Hippocampal formation (tissue), 2 donors: Measurements from ENCODE around the gene NMUR1.
A peak's percentile ranks its signal among the peaks of the same experiment; 100 is the strongest.

Experiments
- DNase-seq, 2 donors: peaks; one replicate each; lab custom pipeline; 2025; lab: John Stamatoyannopoulos, UW

Gene NMUR1

DNA sequence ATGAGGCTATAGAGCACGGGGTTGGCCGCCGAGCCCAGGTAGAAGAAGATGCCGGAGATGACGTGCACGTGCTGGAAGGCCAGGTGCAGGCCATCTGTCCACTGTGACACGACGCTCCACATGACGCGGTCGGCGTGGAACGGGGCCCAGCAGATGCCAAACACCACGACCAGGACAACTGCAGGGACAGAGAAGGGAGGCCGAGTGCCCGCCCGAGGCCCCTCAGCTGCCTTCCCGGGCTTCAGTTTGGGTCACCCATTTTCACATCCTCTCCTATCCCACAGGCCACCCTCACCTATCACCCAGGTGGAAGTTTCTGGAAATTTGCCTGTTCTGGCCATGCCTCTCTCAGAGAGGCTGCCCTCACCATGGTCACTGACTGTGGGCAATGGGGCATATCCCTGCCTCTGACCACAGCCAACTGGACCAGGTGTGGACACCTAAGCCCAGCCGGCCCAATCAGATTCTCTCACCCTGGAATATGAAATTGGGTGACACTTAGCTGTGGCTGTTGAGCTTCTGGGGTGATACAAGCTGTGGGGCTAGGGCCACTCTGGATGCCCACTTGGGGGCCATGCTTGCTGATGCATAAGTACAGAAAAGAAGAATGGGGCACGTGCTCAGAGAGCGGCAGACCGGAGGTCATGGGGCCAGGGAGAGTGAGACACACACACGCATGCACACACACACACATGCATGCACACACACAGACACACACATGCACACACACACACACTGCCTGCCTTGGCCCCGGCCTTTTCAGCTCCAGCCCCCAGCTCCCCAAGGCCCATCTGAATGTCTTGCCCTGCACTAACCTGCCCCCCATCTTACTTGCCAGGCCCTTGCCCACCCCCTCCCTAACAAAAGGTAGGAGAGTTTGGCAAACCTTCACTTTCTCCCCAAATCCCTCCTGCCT lies 4.7 kb downstream of the NMUR1 start:
- no peak for DNase-seq

DNA sequence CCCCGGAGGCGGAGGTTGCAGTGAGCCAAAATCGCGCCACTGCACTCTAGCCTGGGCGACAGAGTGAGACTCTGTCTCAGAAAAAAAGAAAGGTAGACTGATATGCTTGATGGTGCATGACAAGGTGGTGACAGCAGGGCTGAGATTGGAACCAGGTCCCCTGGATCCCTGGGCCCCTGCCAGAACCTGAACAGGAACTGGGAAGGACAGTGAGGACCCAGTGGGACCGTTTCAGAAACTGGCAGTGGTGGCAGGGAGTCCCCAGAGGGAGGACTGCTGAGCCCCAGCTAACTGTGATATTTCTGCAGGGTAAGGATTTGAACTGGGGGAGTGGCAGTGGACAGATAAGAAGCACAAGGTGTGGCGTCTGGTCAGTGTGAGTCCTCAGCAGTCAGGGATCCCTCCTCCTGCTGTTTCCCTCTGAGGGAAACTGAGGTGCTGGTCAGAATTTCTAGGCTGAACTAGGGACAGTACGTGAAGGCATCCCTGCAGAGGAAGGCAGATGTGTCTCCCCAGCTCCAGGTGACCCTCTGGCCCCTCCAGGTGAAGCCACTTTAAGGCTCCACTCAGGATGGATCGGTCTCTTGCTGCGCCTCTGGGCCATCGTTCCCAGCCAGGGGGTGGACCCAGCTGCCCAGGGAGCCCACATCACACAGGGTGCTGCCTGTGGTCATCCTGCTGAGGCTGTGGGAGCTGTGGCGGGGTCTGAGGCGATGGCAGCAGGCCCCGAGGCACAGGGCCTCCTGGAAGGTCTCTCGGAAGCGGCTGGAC lies 5.6 kb downstream of the NMUR1 start:
- DNase-seq: no peak

DNA sequence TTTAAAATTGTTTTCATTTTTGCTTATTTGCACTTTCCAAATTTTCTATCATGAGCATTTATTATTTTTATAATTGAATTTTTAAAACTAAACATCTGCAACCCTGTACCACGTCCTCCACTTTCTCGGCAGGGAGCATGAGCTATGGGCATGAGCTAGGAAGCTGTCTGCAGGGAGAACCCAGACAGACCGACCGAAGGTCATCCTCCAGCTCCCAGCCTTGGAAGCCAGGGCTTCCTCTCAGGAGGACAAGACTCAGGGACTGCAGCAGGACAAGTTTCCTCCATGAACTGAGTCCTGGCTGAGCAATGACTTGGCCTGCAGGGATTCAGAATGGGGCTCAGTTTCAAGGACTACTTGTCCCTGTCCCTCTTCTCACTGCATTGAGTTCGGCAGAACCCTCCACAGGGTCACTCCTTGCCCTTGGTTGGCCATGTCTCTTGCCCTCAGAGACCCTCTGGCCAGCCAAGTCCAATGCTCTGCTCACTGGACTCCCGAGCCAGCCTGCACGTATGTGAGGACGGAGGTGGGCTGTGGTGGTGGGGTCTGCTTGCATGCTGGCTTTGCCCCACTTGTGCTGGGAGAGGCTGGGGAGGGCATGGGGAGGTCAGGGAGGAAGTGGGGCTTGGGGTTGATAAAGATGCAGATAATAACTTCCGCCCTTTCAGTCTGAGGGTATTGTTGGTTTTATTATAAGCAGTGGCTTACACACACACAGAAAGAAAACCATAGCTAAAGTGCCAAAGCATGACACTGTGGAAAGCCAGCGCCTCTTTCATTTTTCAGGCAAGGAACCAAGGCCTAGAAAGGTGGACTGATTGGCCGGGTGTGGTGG lies 6.6 kb downstream of the NMUR1 start:
- no peak for DNase-seq

DNA sequence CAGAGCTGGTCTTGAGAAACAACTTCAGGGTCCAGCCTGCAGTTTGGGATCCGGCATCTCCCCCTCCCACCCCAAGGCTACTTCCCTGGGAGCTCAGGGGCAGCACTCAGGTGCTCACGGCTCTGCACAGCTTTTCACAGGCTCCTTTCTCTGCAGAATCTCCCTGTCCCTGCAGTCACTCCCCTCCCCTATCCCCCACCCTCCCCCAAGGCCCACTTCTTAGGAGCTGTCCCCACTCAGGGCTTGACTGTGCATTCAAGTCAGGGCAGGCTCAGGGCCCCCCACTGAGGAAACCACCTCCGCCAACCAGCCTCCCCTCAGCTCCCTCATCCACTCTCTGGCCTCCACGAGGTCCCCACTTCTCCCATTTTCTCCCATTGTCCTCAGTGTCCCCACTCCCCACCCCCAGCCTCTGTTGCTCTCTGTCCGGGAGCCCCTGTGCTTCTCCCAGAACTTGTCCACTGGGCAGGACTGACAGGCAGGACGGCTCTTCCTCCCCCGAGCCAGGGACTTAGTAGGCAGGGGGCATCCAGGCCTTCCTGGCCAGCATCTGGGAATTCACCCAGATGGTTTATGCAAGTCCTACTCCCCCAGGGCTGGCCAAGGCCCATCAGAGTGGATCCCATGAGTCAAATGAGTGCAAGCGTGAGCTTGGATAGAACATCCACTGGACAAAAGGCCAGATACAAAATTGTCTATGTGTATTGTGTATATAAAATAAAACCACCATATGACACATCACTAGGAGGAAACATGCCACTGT lies 7.6 kb downstream of the NMUR1 start:
- no peak for DNase-seq

DNA sequence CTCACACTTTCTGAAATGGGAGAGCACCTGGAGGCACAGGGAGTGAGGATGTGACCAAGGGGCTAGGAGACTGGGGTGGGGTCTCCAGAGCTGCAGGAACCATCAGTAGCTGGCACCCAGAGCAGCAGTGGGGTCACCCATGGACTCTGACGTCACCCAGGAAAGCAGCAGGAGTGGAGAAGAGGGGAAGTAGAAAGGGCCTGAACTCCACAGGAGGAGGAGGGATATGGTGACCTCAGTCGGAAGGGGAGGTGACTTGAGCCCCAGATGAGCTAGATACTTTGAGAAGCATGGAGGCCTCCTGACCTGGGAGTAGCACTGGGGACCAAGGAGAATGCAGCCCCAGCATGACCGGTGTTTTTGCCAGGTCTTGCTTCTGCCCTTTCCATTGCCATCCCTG lies 8.8 kb downstream of the NMUR1 start:
- DNase-seq: no peak

DNA sequence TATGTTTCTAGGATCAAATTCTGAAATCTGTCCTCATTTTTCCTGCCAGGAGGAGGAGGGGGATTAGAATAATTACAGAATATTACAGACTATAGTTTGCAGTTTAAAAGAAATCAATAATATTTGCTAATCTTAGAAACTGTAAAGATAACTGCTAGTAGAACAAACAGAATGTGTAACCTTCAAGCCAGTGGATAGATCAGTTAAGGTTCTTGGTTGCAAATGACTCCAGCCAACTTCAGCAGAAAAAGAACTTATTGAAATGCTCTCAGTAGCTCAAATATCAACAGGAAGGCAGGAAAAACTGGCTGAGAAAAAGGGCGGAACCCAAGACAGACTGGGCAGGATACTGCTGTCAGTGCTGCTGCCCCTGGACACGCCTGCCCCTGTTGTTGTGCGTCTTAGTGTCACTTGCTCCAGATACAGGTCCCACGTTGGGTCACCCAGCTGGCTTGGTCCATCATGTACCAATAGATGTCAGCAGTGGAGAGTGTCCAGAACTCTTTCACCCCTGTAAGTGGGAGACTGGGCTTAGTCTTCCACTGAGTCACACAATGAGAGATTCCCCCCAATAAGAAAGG lies 10.2 kb downstream of the NMUR1 start:
- no peak for DNase-seq

DNA sequence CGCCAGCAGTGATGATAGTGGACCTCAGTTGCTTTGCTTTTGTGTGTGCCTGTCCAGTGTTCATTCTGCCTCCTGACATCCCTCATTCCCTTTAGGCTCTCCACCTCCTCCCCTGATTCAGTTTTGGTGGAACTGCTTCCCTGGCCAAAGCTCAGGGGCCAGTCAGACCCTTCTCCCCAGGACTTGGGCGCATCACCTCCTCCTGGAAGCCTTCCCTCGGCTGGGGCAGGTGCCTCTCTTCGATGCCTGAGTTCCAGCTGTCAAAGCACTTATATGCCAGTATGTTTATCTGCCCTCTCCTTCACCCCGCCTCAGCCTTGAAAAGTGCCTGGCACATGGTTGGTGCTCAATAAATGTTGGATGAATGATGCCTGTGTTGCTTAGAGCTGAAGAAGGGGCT lies 11.5 kb downstream of the NMUR1 start:
- no peak for DNase-seq

DNA sequence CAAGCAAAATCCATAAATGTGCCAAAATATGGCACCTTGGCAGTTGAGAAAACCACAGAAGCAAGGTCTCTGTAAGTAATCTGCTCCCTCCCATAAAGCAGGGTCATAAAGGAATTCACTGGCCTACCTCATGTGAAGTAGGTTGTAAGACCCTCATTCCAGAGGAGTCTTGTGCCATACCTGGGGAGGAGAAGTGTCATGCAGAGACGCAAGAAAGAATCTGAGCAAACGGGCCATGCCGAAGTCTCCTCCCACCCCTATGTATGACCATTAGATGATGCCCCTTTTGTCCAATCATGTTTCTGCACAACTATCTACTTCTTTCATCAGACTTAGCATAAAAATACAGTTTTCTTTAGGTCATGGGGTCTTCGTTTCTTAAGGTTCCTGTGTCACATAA lies 14.6 kb downstream of the NMUR1 start:
- no peak for DNase-seq

DNA sequence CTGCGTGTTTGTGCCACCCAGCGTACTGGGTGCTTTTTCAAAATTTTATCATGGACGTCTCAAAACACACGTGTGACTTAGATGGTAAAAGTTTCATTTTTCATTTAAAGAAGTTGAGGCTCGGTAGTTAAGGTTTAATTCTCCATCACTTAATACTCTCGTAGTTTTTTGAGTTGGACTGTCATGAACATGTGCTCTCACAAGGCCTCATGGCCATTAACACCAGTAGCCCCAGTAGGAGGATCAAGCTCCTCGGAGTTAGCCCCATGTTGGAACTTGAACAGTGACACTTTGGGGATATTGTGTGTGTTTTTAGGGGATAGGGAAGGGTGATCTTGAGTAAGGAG lies 15.3 kb downstream of the NMUR1 start:
- no peak for DNase-seq

DNA sequence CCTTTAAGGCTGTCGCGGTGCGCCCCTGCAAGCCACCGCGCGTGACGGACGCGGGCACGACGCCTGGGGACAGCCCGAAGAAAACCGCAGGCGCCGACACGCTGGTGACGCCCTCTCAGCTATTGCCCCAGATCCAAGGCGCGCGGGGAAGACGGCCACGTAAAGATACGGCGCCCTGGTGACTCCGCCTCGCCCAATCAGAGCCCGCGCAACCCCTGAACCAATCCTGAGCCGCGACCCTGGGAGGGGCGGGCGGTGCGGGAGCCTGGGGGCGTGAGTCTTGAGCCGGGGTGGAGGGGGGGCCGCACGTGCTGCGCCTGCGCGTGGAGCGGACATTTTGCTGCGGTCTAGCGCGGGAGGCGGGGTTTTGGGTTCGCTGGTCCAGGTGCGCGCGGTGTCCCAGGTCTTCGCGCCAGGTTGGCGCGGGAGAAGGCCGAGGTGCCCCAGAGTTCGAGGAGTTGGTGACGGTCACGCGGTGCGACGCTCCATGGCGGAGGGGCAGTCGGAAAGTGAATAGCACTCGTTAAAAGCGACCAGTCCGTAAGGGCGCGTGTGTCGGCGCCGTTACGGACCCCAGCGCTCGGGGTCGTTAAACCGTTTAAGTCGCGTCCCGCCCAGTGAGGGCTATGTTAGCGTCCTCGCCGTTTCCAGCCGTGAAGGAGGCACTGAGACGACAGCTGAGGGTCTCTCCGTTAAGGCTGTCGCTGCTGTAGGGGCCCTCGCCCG lies 15.9 kb downstream of the NMUR1 start:
- peak; percentile 94 to 97 for DNase-seq

DNA sequence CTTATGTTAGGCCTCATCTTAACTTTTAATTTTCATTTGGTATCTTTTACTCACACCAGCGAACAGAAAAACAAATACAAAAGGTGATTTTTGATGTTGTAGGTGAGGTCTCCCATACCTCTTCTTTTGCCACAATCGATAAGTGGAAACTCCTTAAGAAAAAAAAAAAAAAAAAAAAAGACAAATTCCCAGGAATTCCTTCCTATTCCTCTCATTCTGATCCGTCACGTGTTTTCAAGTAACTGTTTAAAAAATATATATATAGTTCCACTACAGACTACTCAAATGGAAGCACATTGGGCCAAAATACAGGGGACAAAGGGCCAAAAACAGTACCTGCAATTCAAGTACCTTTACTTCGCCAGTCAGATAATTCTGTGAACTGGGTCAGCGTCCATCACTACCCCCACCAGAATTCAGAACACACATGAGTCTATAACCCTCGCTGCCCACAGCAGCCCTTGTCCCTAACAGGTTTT lies 16.5 kb downstream of the NMUR1 start:
- DNase-seq: no peak

DNA sequence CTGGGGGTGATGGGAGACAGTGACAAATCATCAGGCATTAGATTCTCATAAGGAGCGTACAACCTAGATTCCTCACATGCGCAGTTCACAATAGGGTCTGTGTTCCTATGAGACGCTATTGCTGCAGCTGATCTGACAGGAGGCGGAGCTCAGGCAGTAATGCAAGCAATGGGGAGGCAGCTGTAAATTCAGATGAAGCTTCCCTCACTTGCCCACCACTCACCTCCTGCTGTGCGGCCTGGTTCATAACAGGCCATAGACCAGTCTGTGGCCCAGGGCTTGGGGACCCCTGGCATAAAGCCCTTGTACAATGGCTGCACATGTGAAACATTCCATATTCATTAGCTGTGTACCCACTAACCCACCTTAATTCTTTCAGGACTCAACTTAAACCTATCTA lies 18.0 kb downstream of the NMUR1 start:
- DNase-seq: peak in 1 of 2 donors; percentile 46

DNA sequence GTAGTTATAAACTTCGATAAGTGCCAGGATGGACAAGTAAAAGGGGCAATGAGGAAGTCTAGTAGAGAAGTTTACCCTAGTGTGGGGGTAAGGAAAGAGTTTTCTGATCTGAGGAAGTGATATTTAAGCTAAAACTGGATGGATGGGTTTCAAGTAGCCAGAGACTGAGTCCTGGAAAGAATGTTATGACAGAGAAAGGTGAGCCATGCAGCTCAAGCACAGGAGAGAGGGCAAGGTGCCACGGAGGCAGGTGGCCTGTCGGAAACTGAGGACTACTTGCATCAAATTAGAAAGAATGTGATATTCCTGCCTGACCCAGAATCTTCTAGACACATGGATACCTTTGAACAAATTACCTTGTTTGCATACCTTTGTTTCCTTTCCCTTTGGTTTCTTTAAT lies 26.5 kb downstream of the NMUR1 start:
- DNase-seq: no peak

DNA sequence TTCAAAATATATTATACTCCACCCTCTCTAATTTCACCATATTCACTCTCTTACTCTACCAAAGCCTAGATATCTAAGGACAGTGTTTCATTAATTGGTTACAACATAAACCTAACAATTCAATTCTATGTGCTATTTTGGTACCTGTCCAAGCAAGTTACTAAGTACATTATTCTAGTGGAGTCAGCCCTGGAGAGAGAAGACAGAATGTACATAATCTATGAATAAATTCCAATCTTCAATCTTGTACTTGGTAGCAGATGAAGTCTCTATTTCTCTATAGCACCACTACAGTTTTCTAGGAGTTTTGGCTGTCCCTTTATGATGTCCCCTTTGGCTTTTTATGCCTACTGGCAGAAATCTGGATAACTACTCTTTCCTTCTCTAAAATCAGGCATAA lies 27.6 kb downstream of the NMUR1 start:
- DNase-seq: no peak

DNA sequence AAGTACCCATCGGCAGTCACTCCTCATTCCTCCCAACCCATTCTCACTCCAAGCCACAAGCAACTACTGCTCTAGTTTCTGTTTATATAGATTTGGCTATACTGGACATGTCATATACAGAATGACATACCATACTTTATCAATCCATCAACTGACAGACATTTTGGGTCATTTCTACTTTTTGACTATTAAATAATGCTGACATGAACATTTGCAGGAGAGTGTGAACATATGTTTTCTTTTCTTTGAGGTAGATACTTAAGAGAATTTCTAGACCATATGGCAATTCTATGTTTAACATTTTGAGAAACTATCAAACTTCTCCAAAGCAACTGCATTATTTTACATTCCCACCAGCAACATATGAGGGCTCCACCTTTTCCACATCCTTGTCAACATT lies 32.6 kb downstream of the NMUR1 start:
- DNase-seq: no peak

DNA sequence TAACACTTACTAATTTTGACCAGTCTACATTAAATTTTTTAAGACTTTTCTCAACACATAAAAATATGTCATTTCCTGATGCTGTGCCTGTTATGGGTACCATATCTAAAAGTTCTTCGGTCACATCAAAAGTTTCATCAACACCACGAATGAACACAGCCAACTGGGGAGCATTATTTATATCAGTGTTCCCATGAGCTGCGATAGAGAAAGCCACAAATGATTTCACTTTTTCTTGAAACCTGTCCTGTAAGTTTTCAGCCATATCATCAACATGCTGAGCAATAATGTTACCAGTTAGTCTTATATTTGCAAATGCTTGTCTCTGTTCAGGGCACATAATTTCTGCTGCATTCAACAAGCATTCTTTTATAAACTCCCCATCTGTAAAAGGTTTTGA lies 35.6 kb downstream of the NMUR1 start:
- DNase-seq: no peak

DNA sequence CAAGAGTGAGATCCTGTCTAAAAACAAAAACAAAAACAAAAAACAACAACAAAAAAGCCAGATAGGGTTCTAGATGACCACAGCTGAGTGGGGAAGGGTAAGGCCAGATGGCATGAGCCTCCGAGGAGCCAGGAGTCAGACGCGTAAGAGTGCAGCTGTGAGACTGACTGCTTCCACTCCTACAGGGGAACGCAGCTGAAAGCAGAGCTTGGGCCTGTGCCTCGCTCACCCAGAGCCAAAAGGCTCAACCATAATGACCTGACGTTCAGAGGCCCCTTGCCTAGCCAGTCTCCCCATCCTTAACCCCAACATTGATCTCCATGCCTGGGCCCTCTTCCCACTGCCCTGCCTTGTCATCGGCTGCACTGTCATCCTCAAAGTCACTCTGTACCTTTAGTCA lies 39.4 kb downstream of the NMUR1 start:
- no peak for DNase-seq

DNA sequence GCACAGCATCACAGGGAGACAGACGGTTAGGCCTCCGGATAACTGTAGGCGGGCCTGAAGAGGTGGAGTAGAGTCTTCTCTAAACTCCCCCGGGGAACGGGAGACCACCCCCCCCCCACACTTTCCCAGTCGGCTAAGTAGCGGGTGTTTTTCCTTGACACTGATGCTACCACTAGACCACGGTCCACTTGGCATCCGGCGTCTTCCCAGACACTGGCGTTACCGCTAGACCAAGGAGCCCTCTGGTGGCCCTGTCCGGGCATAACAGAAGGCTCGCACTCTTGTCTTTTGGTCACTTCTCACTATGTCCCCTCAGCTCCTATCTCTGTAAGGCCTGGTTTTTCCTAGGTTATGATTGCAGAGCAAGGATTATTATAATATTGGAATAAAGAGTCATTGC lies 40.3 kb downstream of the NMUR1 start:
- no peak for DNase-seq

DNA sequence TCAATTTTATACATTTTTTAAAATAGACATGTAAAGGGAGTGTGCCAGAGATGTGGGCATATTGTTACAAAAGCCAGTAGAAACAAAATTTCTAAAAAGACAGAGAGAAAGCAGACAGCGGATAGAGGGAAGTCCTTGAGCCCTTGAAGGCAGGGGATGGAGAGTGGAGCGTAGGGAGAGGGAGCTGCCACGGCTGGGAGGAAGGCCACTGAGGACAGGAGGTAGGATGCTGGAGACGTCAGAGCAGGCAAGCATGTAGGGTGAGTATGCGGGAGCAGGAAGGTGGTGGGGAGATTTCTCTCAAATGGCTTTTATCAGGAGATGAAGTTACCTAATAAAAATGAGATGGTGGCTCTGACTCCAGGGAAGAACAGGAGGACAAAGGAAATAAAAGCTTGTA lies 41.9 kb downstream of the NMUR1 start:
- no peak for DNase-seq

DNA sequence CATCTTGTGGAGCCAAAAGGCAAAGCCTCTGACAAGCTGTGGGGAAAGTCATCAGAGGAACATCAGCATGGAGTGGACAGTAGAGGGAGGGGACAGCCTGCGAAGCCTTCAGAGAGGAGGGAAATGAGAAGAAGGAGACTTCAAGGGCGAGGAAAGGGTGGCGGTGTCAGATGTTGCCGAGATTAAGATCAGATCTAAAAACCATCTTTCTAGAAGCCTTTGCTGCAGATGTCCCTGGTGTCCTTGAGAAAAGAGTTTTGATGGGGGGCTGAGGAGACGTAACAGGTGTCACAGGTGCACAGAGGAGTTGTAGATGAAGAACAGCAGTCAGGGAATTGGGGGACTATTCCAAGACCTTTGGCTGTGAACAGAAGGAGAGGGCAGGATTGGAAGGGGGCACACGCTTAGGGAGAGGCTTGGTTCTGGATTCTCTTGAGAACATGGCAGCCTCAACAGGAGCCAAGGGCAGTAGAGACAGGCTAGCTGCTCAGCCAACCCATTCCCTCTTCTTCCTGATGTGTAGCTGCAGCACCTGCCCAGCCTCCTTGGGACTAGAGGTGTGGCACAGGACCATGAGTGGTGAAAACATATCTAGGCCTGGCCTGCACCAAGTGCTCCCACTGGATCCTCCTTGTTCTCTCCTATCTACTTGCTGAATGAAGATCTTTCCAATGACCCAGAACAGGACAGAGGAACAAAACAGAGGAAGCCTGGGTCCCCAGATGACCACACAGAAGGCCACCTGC lies 43.2 kb downstream of the NMUR1 start:
- DNase-seq: no peak
